ENCODE data around the gene TAX1BP3. TPM values are rescaled to one million over a fixed set of nuclear protein-coding genes. Genes with fewer than 3 reads are reported as not detected.

The TAX1BP3 gene
- total RNA-seq, 1 donor from 2014 or later: 398 TPM

GRCh38 chr17:3659541-3660111 is 8.8 kb downstream of the TAX1BP3 start:
- DNase-seq (ENCODE audit: low read depth): no peak
- no peak overlapping the region for H3K4me3 ChIP-seq (ENCODE audit: low read depth, low read length)
- no peaks in the 10 kb centered on the region for H3K27me3 ChIP-seq (ENCODE audit: control insufficient read depth, insufficient read depth, low read length)
- no peak for TF ChIP-seq CTCF (IDR thresholded peaks at IDR 0.05; ENCODE audit: insufficient read depth, low read length, poor library complexity, severe bottlenecking)
- H3K36me3 ChIP-seq (ENCODE audit: control insufficient read depth, insufficient read depth, low read length): peaks cover 3% of the 10 kb centered on the region

- Histone ChIP-seq H3K36me3 (ENCODE audit: control insufficient read depth, insufficient read depth, low read length) (peaks cover 3% of the 10 kb centered on the region), H3K27me3 (ENCODE audit: control insufficient read depth, insufficient read depth, low read length) (no peaks in the 10 kb centered on the region), H3K4me3 (ENCODE audit: low read depth, low read length) (no peak overlapping the region)
- no peak for DNase-seq (ENCODE audit: low read depth)
- TF ChIP-seq CTCF (IDR thresholded peaks at IDR 0.05; ENCODE audit: insufficient read depth, low read length, poor library complexity, severe bottlenecking): no peak
Measured at GRCh38 chr17:3658784-3659449, 9.5 kb downstream of the TAX1BP3 start.

DNA sequence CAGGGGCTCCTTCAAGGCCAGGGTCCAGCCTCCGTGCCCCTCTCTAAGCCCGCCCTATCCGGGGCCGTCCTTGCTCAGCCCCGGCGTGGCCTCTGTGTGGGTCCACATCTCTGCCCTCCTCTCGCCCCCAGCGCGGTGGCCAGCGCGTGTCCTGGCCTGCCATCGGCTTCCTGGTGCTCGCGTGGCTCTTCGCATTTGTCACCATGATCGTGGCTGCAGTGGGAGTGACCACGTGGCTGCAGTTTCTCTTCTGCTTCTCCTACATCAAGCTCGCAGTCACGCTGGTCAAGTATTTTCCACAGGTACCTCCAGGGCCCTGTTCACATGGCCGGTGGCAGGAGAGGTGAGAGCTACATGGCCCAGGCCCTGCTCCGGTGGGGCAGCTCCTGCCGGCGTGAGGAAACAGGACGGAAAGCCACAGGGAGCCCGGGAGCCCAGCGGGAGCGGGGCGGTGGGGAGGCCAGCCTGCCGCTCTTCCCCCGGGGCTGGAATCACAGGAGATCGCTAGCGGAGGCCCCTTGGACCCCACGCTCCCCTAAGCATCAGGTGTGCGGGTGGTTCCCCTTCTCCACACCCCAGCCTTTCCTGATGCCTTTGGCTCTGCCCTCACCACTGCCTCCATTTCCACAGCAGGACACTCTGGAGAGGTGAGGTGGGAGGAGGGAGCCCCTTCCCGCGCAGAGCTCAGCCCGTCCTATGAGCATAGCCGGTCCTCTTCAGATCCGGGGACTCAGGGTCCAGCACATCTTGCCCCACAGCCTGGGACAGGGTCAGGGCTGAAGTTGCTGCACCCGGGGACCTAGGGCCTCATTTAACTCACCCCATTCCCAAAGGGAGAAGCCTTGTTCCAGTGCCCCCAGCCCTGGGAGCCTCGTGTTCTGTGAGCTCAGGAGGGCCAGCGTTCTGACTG is 10.2 kb downstream of the TAX1BP3 start:
- Histone ChIP-seq H3K36me3 (ENCODE audit: control insufficient read depth, insufficient read depth, low read length) (peaks cover 1% of the 10 kb centered on the region), H3K4me3 (ENCODE audit: low read depth, low read length) (no peak overlapping the region), H3K27me3 (ENCODE audit: control insufficient read depth, insufficient read depth, low read length) (no peaks in the 10 kb centered on the region)
- TF ChIP-seq CTCF (IDR thresholded peaks at IDR 0.05; ENCODE audit: insufficient read depth, low read length, poor library complexity, severe bottlenecking): no peak
- no peak for DNase-seq (ENCODE audit: low read depth)

- DNase-seq (ENCODE audit: low read depth): no peak
- Histone ChIP-seq H3K4me3 (ENCODE audit: low read depth, low read length) (no peak overlapping the region), H3K36me3 (ENCODE audit: control insufficient read depth, insufficient read depth, low read length) (peaks cover 1% of the 10 kb centered on the region), H3K27me3 (ENCODE audit: control insufficient read depth, insufficient read depth, low read length) (no peaks in the 10 kb centered on the region)
- TF ChIP-seq CTCF (IDR thresholded peaks at IDR 0.05; ENCODE audit: insufficient read depth, low read length, poor library complexity, severe bottlenecking): no peak
Measured at GRCh38 chr17:3657588-3657869, 10.8 kb downstream of the TAX1BP3 start.

DNA sequence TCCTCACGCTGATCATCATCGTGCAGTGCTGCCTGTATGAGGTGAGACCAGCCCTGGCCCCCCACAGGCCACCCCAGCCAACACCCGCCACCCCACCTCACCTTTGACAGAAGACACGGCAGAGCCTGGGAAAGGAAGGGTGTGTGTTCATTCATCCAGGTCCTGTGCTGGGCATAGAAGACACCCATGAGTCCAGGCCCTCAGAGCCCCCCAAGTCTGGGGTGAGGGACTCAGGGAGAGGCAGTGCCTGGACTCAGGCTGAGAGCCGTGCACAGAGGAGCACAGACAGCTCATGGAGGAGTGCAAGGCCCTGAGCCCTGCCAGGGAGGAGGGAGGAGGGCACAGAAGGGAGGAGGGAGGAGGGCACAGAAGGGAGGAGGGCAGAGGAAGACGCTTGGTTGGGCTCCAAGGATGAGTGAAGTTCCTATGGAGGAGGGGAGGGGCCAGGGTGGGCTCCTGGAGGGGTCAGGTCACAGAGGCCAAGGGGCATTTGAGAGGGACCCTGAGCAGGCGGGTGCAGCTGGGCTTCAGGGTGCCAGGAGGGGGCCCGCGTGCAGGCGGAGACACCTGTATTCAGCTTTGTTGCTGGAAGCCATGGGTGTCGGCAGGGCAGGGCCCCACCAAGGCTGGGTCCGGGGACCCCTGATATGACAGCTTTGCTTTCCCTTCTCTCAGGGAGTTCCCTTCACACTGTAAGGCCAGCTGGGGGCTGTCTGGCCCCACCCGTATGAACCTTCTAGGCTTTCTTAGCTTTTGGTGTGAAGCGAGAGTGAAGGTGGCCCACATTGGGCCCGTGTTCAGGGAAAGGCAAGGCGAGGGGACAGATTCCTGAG is 11.4 kb downstream of the TAX1BP3 start:
- no peak for DNase-seq (ENCODE audit: low read depth)
- no peak overlapping the region for H3K4me3 ChIP-seq (ENCODE audit: low read depth, low read length)
- no peak for TF ChIP-seq CTCF (IDR thresholded peaks at IDR 0.05; ENCODE audit: insufficient read depth, low read length, poor library complexity, severe bottlenecking)
- no peaks in the 10 kb centered on the region for H3K36me3 ChIP-seq (ENCODE audit: control insufficient read depth, insufficient read depth, low read length)
- no peaks in the 10 kb centered on the region for H3K27me3 ChIP-seq (ENCODE audit: control insufficient read depth, insufficient read depth, low read length)

All from kidney epithelial cell (primary cell).